HG03432 (cell line): Measurements from ENCODE around the gene GALNT18.

Experiments used
- ATAC-seq: cut with Tn5 transposase; IDR thresholded peaks from one replicate; pipeline ENCODE4 v1.9.1; 2021; ENCODE audit warnings: mild to moderate bottlenecking, moderate library complexity; ENCODE audit not compliant: unreplicated experiment

GALNT18 gene

GRCh38 chr11:11621573-11622339 lies at the start of gene GALNT18:
Gene GALNT18 (minus strand): TSS chr11:11622005.
- ATAC-seq = peak; percentile 98

DNA sequence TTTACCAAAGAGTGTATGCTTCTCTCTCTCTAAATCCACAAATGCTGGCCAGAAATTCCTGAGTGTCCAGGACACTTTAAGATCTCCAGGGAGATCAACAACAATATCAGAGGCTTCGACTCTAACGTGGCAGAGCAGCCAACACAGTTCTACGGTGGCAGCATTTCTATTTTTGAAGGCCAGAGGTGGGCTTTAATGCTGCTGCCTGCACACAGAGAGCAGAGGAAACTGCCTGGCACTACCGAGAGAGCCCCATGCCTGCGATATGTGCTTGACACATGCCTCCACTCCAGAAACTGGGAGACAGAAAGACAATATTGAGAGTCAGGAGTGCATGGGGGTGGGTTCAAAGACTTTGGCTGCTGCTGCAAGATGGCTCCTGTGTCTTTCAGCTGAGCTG lies 48.8 kb upstream of the GALNT18 start:
- ATAC-seq = no peak

DNA sequence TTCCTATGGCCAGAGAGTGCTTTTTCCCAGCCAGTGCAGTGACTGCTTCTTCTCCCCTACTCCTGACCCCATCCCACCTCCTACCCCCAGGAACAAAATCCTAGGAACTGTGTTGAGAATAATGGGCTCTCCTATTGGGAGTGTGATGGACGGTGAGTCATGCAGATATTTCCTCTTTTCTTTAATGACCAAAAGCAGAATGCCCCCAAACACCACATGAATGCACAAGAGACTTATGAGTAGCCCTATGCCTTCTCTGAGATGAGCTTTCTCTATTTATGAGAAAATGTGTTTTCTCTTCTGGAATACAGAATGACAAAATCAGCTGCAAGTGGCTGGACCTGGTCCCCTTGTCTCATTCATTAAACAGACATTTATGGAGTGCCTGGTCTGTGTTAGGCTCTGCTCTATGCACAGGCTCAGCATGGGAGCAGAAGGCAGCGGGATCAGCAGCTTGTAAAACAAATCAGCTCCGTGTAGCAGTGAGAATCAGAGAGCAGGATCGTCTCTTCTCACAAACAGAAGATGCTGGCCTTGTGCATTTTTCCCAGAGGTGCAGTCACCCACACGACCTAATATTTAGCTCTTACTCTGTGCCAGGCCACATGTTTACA lies 47.5 kb upstream of the GALNT18 start:
- ATAC-seq = no peak

DNA sequence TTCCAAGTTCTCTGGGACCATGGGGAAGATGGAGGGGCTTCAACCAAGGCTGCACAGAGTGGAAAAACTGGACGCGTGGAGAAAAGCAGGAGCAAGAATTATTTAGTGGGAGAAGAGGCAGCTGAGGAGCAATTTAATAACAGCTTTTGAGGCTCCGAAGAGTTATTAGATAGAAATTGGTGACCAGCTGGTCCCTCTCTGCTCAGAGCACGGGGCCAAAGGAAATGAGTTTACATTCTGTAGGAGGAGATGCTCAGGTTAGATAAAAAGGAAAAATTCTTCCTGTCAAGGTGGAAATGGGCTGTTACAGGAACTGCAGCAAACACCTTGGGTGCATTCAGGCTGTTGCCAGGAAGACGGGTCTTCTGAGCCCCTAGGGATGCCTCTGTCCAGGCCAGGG lies 47.0 kb upstream of the GALNT18 start:
- ATAC-seq = no peak

DNA sequence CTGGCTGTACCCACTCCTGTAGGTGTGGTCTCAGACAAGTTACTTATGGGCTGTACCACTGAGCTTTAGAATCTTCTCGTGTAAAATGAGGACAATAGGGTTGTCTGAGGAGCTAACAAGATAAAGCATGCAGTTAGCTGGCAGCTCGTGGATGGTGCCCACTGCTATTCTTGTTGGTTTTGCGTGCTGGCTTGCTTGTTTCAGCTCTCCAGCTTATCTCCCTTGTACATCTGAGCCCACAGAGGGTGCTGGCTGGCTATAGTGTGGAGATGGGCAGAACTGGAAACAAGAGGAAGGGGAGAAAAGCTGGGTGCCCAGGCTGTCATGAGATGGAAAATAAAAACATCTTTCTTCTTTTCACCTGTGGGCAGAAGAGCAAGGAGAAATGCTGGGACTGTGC lies 46.5 kb upstream of the GALNT18 start:
- ATAC-seq = no peak

DNA sequence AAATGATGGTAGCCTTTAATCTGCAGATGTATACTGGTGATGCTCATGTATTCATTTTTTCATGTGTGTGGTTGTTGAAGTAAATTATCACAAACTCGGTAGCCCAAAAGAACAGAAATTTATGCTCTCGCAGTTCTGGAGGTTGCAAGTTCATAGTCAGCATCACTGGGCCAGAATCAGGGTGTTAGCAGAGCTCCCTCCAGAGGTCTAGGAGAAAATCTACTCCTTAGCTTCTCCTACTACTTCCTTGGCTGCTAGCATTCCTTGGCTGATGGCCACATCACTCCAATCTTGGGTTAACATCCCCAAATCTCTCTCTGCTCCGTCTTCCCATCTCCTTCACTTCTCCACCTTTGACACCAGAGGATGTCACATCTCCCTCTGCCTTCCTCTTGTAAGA lies 45.3 kb upstream of the GALNT18 start:
- no peak for ATAC-seq

GRCh38 chr11:11665407-11665806 lies 43.6 kb upstream of the GALNT18 start:
- ATAC-seq = no peak

GRCh38 chr11:11663907-11664306 lies 42.1 kb upstream of the GALNT18 start:
- ATAC-seq = no peak

DNA sequence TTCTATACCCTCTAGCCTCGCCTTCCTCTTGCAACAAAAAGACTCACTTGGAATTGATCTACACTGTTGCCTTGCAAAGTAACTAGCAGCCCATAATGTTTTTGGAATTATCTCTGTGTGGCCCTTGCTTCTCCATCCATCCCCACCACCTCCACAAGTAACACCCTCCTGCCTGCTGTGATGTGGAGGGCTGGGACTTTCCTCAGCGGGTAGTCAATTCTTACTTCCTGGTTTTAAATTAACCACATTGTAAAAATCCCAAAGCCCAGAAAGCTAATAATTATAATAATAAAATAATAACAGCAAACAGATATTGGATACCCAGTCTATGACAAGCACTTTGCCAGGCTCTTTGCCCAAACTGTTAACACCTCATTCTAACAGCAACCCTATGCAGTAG lies 40.8 kb upstream of the GALNT18 start:
- ATAC-seq = no peak

DNA sequence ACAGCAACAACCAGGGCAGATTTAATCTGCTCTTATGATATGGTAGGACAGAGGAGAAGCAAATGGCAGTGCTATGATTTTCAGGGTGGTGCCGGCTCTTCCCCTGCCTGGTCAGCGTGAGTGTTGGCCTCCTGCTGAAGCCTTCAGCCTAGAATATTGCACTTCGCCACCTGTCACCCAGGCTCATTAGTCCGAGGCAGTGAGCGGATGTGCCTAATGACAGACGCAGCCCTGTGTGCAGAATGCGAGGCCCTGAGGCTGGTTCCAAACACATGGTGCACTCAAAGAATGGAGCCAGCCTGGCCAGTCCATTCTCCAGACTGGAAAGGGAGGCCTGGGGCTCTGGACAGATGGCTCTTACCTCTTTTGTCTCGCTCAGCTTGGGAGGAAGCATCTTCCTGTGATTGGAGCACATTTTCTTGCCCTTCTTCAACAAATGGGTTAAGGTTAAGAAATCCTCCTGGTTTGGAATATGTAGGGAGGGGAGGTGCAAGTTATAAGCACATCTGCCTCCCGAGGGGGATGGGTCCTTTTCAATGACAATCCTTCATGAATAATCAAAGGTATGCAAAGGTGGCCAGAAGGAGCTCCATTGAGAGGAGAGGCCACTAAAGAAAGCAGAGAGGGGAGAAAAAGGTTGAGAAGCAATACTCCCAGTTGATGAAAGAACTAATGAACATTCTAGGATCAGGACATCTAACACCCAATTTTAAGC lies 39.7 kb upstream of the GALNT18 start:
- no peak for ATAC-seq

DNA sequence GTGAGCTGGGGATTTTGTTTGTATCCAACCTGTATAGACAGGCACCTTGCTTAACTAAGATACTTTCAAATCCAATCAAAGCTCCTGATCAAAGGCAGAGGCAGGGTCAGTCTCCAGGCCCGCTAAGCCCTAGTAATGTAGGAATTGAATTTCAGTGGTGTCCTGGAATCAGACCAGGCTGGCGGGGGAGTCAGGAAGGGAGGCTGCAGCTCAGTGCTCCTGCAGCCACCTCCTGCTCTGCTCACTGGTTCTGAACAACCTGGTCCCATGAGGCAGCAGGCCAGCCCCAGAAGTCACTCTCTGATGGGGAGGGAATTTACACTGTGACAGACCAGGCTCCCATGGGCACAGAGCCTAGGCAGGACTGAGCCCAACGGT lies 38.5 kb upstream of the GALNT18 start:
- ATAC-seq = no peak

GRCh38 chr11:11659567-11660362 lies 38.0 kb upstream of the GALNT18 start:
- ATAC-seq = no peak

GRCh38 chr11:11657218-11657955 lies 35.6 kb upstream of the GALNT18 start:
- no peak for ATAC-seq

GRCh38 chr11:11641581-11641980 lies 19.8 kb upstream of the GALNT18 start:
- ATAC-seq = no peak

- ATAC-seq = no peak
Observed at GRCh38 chr11:11640996-11641395, 19.2 kb upstream of the GALNT18 start.

GRCh38 chr11:11640152-11640551 lies 18.3 kb upstream of the GALNT18 start:
- no peak for ATAC-seq

DNA sequence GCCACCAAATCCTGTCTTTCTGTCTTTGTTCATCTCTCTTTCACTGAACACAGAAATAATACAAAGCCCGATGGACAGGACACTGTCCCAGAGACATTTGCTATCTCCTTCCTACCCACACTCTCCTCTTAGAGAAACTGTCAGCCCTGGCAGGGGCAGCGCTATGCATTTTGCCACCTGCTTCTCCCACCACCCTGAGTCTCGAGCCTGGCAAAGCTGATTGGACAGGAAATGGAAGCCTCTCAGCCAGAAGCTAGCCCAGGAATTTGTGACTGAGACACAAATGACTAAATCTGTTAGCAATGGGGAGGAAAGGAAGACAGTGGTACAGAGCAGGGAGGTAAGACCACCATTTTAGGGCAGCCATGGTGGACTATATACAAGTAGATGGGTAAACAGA lies 14.9 kb upstream of the GALNT18 start:
- no peak for ATAC-seq

- ATAC-seq = no peak
Observed at GRCh38 chr11:11635443-11635842, 13.6 kb upstream of the GALNT18 start.

DNA sequence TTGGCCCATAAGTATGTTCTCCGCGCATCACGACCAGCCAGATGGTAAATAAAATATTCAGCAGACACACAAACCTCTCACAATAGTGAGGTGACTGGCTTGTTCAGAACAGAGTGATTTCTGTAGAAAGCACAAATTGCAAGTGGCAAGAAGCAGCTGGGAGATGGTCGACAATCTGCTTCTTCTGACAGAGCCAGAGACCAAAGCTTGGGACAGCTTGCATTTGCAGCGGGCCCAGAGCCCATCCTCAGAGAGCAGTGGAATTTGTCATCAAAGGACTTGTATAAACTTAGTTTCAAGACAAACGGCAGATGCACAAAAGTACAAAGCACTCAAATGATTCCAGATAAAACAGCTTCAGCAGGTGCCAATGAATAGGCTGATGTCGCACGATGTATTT lies 7.6 kb upstream of the GALNT18 start:
- ATAC-seq = no peak

DNA sequence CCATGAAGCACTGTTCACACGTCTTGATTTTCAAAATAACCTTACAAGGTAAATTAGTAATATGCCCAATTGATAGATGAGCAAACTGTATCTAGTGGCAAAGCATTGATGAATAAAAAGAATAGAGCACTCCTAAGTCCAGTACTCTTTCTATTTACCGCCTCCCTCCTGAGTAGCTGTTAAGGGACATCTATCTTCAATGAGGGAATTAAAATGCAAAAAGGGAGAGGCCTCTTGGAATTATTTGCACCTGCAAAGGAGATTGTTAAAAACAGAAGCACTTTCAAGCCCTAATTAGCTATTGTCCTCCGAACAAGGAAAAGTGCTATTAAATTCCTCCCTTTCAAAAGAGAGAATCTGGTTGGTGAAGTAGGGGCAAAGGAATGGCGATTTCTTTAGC lies 6.8 kb upstream of the GALNT18 start:
- no peak for ATAC-seq

DNA sequence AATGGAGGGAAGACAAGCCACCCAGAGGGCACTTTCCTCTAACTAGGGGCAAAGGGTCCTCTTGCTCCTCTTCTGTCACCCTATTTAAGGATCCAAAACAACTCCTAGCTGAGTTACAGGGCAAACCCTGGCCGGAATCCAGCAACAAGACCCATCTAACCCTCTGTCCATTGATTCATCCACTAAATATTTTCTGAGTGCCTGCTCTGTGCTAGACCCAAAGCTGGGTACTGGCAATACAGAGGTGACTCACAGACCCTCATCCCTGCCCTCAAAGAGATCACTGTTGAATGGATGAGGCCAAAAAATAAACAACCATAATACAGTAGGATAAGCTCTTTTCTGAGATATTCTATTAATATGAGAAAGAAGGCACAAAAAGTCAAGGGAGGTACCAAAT lies 4.3 kb upstream of the GALNT18 start:
- ATAC-seq = no peak
